Keratinocyte (primary cell): ENCODE results near the gene TBC1D13. TPM values are rescaled to one million over a fixed set of nuclear protein-coding genes. Genes with fewer than 3 reads are reported as not detected.
A peak's percentile ranks its signal among the peaks of the same experiment; 100 is the strongest.
"Not testable (repeated sequence)": the region's sequence is repeated elsewhere in the genome, so short reads cannot be mapped to it uniquely, and the experiment has no call there.

Experiments
- DNase-seq: peaks from one replicate; pipeline ENCODE4 v3.0.0-alpha.2; 2011; ENCODE audit warnings: low read depth, missing footprints, low spot score
- FAIRE-seq: peaks from 2 replicates; lab custom pipeline; 2011; peaks lifted over from hg19 to GRCh38; lab: Jason Lieb, UNC
- H2AFZ ChIP-seq: 2 replicates; pipeline ENCODE4 v1.6.0; 2012; ENCODE audit warnings: low read length, control low read depth, inconsistent platforms; ENCODE audit not compliant: control insufficient read depth
- H3K27ac ChIP-seq: 2 replicates; pipeline ENCODE4 v1.5.1; 2011; ENCODE audit warnings: low read length; ENCODE audit not compliant: control insufficient read depth, insufficient read depth
- H3K27me3 ChIP-seq: 3 replicates; pipeline ENCODE4 v1.6.0; 2011; ENCODE audit warnings: low read length; ENCODE audit not compliant: control insufficient read depth, insufficient read depth; ENCODE audit errors: extremely low read depth
- H3K36me3 ChIP-seq, 2 experiments: 2 replicates in 1 of 2; 3 replicates in 1 of 2; pipeline ENCODE4 v1.5.1; 2011; ENCODE audit warnings: low read length in 2 of 2, mild to moderate bottlenecking in 1 of 2; ENCODE audit not compliant: control insufficient read depth in 2 of 2, insufficient read depth in 2 of 2; ENCODE audit errors: extremely low read depth in 1 of 2
- H3K4me1 ChIP-seq: 3 replicates; pipeline ENCODE4 v1.5.1; 2011; ENCODE audit warnings: low read length; ENCODE audit not compliant: control insufficient read depth, insufficient read depth; ENCODE audit errors: extremely low read depth
- H3K4me2 ChIP-seq: 3 replicates; pipeline ENCODE4 v1.6.0; 2011; ENCODE audit warnings: low read depth, low read length; ENCODE audit not compliant: control insufficient read depth, insufficient read depth; ENCODE audit errors: extremely low read depth
- H3K4me3 ChIP-seq, 3 experiments: fragments of 200-600 bp in 1 of 3; sonication (generic) in 1 of 3; 2 replicates in 2 of 3; 3 replicates in 1 of 3; pipeline ENCODE4 v1.5.1; 2011 to 2016; ENCODE audit warnings: low read length in 3 of 3, mild to moderate bottlenecking in 3 of 3, control low read depth in 2 of 3, inconsistent platforms in 1 of 3, low read depth in 1 of 3, mixed read lengths in 1 of 3, mixed run types in 1 of 3, moderate library complexity in 1 of 3; ENCODE audit not compliant: control insufficient read depth in 2 of 3, insufficient read depth in 2 of 3; ENCODE audit errors: extremely low read depth in 1 of 3
- H3K79me2 ChIP-seq: 2 replicates; pipeline ENCODE4 v1.6.0; 2012; ENCODE audit warnings: low read length; ENCODE audit not compliant: control insufficient read depth, insufficient read depth
- H3K9ac ChIP-seq: 3 replicates; pipeline ENCODE4 v1.6.0; 2011; ENCODE audit warnings: low read length; ENCODE audit not compliant: control insufficient read depth, insufficient read depth; ENCODE audit errors: extremely low read depth
- H3K9me1 ChIP-seq: 3 replicates; pipeline ENCODE4 v1.6.0; 2011; ENCODE audit warnings: low read length; ENCODE audit not compliant: control insufficient read depth, insufficient read depth; ENCODE audit errors: extremely low read depth
- H3K9me3 ChIP-seq: 2 replicates; pipeline ENCODE4 v1.5.1; 2012; ENCODE audit warnings: low read depth, low read length; ENCODE audit not compliant: control insufficient read depth
- H4K20me1 ChIP-seq: 3 replicates; pipeline ENCODE4 v1.6.0; 2011; ENCODE audit warnings: low read length; ENCODE audit not compliant: control insufficient read depth, insufficient read depth; ENCODE audit errors: extremely low read depth
- dilution Hi-C: fragments of 300-500 bp; cut with MboI; formaldehyde crosslinking; loops from one replicate; pipeline ENCODE4 v1.7.0; 2020; ENCODE audit warnings: low sequenced_read_pairs; ENCODE audit not compliant: extremely low pct_ligation_motif_present
- polyA plus RNA-seq, 5 experiments: library from polyadenylated mRNA; depleted of rRNA in 3 of 5; stranded (reverse) in 3 of 5; stranded (forward) in 1 of 5; unstranded in 1 of 5; fragments of >200 nt; gene quantifications; 1 replicate in 1 of 5; 2 replicates in 3 of 5; 3 replicates in 1 of 5; pipeline versions ENCODE4 v1.2.1 to v1.2.3, GENCODE V29; 2011 to 2012; ENCODE audit warnings: missing spikeins in 2 of 5, low read depth in 1 of 5, low replicate concordance in 1 of 5
- TF ChIP-seq, protein P1 (sequence below), 3 experiments: IDR thresholded peaks in 1 of 3; conservative IDR thresholded peaks in 1 of 3; optimal IDR thresholded peaks in 1 of 3; 2 replicates in 2 of 3; 3 replicates in 1 of 3; pipeline versions ENCODE3 to v1.5.1; 2011; ENCODE audit warnings: low read length in 3 of 3, mild to moderate bottlenecking in 3 of 3, moderate library complexity in 2 of 3, control low read depth in 1 of 3, inconsistent platforms in 1 of 3; ENCODE audit not compliant: insufficient read depth in 2 of 3; ENCODE audit errors: extremely low read depth in 1 of 3

TBC1D13 gene
- polyA plus RNA-seq, 1 donor (not counting 4 experiments of a cell fraction or from before 2014, with no cell fraction given) = 12.8 TPM

DNA sequence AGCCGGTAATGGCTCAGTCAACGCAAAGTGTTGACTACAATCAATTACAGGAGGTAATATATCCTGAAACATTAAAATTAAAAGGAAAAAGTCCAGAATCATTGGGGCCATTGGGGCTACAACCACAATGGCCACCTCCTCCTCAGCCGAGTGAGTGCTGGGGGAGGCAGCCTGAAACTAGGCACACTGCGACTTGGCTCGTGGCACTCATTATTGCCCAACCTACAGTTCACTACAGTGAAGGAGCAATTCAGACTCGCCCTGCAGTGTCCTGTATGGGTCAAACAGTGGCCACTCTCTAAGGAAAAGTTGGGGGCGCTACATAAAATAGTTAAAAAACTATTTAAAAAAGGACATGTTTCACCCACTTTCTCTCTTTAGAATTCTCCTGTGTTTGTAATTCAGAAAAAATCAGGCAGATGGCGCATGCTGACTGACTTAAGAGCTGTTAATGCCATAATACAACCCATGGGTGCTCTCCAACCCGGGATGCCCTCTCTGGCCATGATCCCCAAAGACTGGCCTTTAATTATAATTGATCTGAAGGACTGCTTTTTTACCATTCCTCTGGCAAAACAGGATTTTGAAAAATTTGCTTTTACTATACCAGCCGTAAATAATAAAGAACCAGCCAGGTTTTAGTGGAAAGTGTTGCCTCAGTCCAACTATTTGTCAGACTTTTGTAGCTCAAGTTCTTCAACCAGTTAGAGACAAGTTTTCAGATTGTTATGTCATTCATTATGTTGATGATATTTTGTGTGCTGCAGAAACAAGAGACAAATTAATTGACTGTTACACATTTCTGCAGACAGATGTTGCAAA, 64.9 kb downstream of the TBC1D13 start:
- H3K27me3 ChIP-seq, H2AFZ ChIP-seq, H4K20me1 ChIP-seq, H3K79me2 ChIP-seq, H3K9ac ChIP-seq, H3K27ac ChIP-seq, H3K9me1 ChIP-seq, H3K4me1 ChIP-seq, H3K36me3 ChIP-seq, DNase-seq, H3K9me3 ChIP-seq, H3K4me3 ChIP-seq, dilution Hi-C loops, H3K4me2 ChIP-seq: not testable (repeated sequence)
- TF ChIP-seq, protein P1, sequence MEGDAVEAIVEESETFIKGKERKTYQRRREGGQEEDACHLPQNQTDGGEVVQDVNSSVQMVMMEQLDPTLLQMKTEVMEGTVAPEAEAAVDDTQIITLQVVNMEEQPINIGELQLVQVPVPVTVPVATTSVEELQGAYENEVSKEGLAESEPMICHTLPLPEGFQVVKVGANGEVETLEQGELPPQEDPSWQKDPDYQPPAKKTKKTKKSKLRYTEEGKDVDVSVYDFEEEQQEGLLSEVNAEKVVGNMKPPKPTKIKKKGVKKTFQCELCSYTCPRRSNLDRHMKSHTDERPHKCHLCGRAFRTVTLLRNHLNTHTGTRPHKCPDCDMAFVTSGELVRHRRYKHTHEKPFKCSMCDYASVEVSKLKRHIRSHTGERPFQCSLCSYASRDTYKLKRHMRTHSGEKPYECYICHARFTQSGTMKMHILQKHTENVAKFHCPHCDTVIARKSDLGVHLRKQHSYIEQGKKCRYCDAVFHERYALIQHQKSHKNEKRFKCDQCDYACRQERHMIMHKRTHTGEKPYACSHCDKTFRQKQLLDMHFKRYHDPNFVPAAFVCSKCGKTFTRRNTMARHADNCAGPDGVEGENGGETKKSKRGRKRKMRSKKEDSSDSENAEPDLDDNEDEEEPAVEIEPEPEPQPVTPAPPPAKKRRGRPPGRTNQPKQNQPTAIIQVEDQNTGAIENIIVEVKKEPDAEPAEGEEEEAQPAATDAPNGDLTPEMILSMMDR (optimal IDR thresholded peaks at IDR 0.05 in 1 of 3, IDR thresholded peaks at IDR 0.05 in 1 of 3, conservative IDR thresholded peaks at IDR 0.05 in 1 of 3; ENCODE audit: extremely low read depth in 1 of 3, insufficient read depth in 2 of 3, low read length in 3 of 3) = peak in 2 of 3 experiments; percentile 19 to 39
- FAIRE-seq = peak; percentile 32

DNA sequence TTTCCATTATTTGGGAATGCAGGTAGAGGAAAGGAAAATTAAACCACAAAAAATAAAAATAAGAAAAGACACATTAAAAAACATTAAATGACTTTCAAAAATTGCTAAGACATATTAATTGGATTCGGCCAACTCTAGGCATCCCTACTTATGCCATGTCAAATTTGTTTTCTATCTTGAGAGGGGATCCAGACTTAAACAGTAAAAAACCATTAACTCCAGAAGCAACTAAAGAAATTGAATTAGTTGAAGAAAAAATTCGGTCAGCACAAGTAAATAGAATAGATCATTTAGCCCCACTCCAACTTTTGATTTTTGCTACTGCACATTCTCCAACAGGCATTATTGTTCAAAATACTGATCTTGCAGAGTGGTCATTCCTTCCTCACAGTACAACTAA, 65.6 kb downstream of the TBC1D13 start:
- dilution Hi-C loops, H3K4me1 ChIP-seq, H3K36me3 ChIP-seq, H4K20me1 ChIP-seq, H3K9ac ChIP-seq, FAIRE-seq, DNase-seq, H3K27me3 ChIP-seq, H3K9me3 ChIP-seq, H3K27ac ChIP-seq, H3K79me2 ChIP-seq, H3K4me2 ChIP-seq, H2AFZ ChIP-seq, H3K4me3 ChIP-seq, H3K9me1 ChIP-seq: not testable (repeated sequence)

DNA sequence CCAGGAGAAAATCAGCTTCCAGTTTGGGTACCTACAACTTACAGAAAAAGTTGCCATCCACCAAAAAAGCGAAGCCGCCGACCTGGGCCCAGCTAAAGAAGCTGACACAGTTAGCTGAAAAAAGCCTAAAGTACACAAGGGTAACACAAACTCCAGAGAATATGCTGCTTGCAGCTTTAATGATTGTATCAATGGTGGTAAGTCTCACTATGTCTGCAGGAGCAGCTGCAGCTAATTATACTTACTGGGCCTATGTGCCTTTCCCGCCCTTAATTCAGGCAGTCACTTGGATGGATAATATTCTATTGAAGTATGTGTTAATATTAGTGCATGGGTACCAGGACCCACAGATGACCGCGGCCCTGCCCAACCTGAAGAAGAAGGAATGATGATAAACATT, 67.4 kb downstream of the TBC1D13 start:
- dilution Hi-C loops, DNase-seq, H3K36me3 ChIP-seq, H3K27me3 ChIP-seq, H3K27ac ChIP-seq, H3K9me3 ChIP-seq, H3K9ac ChIP-seq, H2AFZ ChIP-seq, H3K9me1 ChIP-seq, H3K4me2 ChIP-seq, H4K20me1 ChIP-seq, H3K79me2 ChIP-seq, H3K4me1 ChIP-seq, FAIRE-seq, H3K4me3 ChIP-seq: not testable (repeated sequence)

DNA sequence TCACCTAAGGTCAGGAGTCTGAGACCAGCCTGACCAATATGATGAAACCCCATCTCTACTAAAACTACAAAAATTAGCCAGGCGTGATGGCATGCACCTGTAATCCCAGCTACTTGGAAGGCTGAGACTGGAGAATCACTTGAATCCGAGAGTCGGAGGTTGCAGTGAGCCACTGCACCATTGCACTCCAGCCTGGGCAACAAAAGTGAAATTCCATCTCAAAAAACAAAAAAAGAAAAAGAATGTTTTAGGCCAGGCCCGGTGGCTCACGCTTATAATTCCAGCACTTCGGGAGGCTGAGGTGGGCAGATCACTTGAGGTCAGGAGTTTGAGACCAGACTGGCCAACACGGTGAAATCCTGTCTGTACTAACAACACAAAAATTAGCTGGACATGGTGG, 71.4 kb downstream of the TBC1D13 start:
- DNase-seq, H3K79me2 ChIP-seq, H3K27ac ChIP-seq, H4K20me1 ChIP-seq, H3K4me2 ChIP-seq, H3K9me3 ChIP-seq, H2AFZ ChIP-seq, H3K36me3 ChIP-seq, FAIRE-seq, H3K27me3 ChIP-seq, H3K9ac ChIP-seq, H3K4me3 ChIP-seq, dilution Hi-C loops, H3K9me1 ChIP-seq: not testable (repeated sequence)
- H3K4me1 ChIP-seq = peaks cover 14% of the 10 kb centered on the region
